B cell (primary cell): Measurements from ENCODE around the gene BFSP1.

Experiments used
- CTCF ChIP-seq: fragments of 200-600 bp; IDR thresholded peaks from one replicate; pipeline ENCODE4 v1.8.0; 2022; ENCODE audit warnings: antibody characterized with exemption, mild to moderate bottlenecking
- EZH2 ChIP-seq: IDR thresholded peaks from 2 replicates; pipeline ENCODE4 v1.6.1; 2012; ENCODE audit warnings: borderline replicate concordance, low read depth, mild to moderate bottlenecking, moderate library complexity, low read length; ENCODE audit not compliant: insufficient read depth, poor library complexity, severe bottlenecking

DNA sequence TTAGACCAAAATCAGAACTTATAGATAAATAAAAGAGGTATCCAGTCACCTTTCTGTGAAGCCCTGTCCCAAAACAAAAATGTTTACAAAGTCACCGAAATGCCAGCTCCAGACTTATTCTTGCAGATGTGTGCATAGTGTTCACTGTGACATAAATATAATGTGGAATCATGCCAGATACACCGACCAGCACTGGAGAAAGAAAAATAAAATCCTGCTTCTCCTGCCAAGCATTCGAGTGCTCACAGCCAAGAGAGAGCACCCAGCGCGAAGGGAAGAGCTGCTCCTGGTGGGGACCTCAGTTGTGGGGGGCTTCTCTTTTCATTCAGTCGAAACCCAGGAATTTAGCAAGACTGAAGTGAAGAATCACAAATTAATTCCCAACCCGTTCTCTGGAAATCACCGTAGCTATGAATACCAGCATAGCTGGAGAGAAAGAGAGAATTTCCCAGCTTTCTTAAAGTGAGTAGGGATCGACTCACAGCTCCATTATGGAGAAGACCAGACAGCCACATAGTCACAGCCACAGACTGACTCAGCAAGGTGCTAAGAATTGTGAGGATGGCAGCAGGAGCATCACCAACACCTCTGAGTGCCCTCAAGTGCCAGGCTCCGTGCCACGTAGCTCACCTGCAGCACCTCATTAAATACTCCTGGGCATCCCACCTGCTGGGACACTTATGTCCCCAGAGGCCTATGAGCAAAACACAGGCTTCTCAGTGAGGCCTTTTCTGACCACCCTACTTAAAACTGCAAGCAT is 33.2 kb downstream of the BFSP1 start:
- TF ChIP-seq CTCF, result no peak
- TF ChIP-seq EZH2, result no peak
